Left ventricle myocardium inferior (tissue), 1 donor: Measurements from ENCODE around the gene NPTXR. TPM values are rescaled to one million over a fixed set of nuclear protein-coding genes. Genes with fewer than 3 reads are reported as not detected.

ENCODE experiments used
- DNase-seq: peaks from one replicate; pipeline ENCODE4 v3.0.0-alpha.2; 2020
- H3K27ac ChIP-seq: fragments of 200-600 bp; replicated peaks from 2 replicates; pipeline ENCODE4 v1.8.0; 2021
- H3K27me3 ChIP-seq: fragments of 200-600 bp; 2 replicates; pipeline ENCODE4 v1.8.0; 2021; ENCODE audit warnings: low read depth
- H3K36me3 ChIP-seq: fragments of 200-600 bp; 2 replicates; pipeline ENCODE4 v1.8.0; 2021
- H3K4me1 ChIP-seq: fragments of 200-600 bp; 2 replicates; pipeline ENCODE4 v1.8.0; 2021
- H3K4me3 ChIP-seq: fragments of 200-600 bp; 2 replicates; pipeline ENCODE4 v1.8.0; 2021; ENCODE audit warnings: mild to moderate bottlenecking, moderate library complexity
- H3K9me3 ChIP-seq: fragments of 200-600 bp; replicated peaks from 2 replicates; pipeline ENCODE4 v1.8.0; 2021
- intact Hi-C: fragments of 100-400 bp; cut with micrococcal nuclease; formaldehyde crosslinking; loops from one replicate; pipeline ENCODE4 v1.11.0; 2022
- total RNA-seq: library from RNA; stranded (reverse); fragmentation: NEBNext Ultra II Directional; extraction: Animal tissue kit (Norgen Biotek cat#: 25700); gene quantifications from one replicate; pipeline ENCODE4 v1.2.1, GENCODE V29; 2021
- TF ChIP-seq, protein P1 (sequence below): fragments of 200-600 bp; IDR thresholded peaks from 2 replicates; pipeline ENCODE4 v1.8.0; 2021; ENCODE audit warnings: antibody characterized with exemption, mild to moderate bottlenecking, borderline replicate concordance
- donor health status: DM: no; HTN: yes; CAD: no; lungs with severe emphysema.

NPTXR gene
- total RNA-seq, 1 donor from 2014 or later, result 23.3 TPM

DNA sequence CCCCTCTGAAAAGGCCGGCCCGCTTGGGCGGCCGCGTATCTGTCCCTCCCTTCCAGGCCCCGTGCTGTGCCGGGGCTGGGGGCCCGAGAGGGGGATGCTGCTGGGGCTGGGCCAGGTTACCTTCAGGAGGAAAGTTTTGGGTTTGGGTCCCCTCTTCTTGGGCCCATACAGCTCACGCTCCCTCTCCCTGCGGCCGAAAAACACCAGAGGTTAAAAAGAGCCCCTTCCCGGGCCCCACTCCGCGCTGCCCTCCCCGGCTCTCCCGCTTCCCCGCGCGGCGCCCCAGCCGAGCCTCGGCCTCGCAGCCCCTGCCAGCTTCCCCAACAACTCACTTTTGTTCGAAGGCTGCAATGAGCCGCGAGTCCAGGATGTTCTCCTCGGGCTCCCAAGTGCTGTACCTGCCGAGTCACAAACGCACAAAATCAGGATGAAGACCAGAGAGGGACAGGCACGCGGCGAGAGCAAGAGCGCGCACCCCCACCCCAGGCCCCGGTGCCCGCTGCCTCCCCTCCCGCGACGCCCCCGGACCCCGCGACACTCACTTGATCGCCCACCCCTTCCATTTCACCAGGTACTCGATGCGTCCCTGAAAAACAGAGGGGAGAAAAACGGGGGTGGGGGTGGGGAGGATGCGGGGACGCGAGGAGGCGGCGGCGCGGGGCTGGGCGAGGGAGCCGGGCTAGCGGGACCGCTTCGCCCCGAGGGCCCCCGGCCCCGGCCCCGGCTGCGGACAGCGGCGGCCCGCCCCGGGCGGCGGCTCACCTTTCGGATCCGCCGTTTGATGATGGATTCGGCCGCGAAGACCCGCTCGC lies 27.7 kb upstream of the NPTXR start:
- TF ChIP-seq, protein P1, sequence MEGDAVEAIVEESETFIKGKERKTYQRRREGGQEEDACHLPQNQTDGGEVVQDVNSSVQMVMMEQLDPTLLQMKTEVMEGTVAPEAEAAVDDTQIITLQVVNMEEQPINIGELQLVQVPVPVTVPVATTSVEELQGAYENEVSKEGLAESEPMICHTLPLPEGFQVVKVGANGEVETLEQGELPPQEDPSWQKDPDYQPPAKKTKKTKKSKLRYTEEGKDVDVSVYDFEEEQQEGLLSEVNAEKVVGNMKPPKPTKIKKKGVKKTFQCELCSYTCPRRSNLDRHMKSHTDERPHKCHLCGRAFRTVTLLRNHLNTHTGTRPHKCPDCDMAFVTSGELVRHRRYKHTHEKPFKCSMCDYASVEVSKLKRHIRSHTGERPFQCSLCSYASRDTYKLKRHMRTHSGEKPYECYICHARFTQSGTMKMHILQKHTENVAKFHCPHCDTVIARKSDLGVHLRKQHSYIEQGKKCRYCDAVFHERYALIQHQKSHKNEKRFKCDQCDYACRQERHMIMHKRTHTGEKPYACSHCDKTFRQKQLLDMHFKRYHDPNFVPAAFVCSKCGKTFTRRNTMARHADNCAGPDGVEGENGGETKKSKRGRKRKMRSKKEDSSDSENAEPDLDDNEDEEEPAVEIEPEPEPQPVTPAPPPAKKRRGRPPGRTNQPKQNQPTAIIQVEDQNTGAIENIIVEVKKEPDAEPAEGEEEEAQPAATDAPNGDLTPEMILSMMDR, result no peak
- no peaks in the 10 kb centered on the region for H3K27me3 ChIP-seq
- DNase-seq, result no peak
- peaks cover 17% of the 10 kb centered on the region for H3K36me3 ChIP-seq
- peaks cover 67% of the 10 kb centered on the region for H3K4me1 ChIP-seq
- peak overlapping the region; percentile 74 for H3K4me3 ChIP-seq
- intact Hi-C loops, result no loop called here
- H3K27ac ChIP-seq, result peak overlapping the region; percentile 94
- H3K9me3 ChIP-seq, result no peaks in the 10 kb centered on the region

DNA sequence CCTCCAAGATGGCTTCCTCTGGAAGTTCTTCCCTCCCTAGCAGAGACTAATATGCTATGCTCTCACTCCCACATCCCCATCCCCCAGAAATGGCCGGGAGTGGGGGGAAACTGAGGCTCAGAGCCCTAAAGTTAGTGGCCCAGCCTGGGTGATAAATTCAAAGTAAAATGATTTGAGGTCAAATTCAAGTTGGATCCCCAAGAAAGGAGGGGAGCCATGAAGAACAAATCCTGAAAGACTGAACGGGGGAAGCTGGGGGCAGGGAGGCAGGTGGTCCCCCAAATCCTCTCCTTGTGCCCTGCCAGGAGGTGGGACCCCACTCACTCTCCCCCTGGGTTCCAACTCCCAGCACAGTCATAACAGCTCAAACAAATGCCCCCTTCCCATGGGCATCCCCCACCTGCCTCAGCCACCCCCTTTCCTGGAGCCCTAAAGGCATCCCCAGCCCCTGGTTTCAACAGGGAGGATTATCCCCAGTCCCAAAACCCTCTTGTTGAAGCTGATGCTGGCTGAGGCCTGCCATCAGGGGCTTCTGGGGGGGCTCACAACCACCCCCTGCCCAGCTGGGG lies 27.0 kb upstream of the NPTXR start:
- intact Hi-C loops, result no loop called here
- Histone ChIP-seq H3K4me3 (peak overlapping the region; percentile 74), H3K27ac (peak overlapping the region; percentile 94), H3K36me3 (peaks cover 23% of the 10 kb centered on the region), H3K4me1 (peaks cover 73% of the 10 kb centered on the region), H3K9me3 (no peaks in the 10 kb centered on the region), H3K27me3 (no peaks in the 10 kb centered on the region)
- no peak for DNase-seq
- TF ChIP-seq, protein P1, result no peak

DNA sequence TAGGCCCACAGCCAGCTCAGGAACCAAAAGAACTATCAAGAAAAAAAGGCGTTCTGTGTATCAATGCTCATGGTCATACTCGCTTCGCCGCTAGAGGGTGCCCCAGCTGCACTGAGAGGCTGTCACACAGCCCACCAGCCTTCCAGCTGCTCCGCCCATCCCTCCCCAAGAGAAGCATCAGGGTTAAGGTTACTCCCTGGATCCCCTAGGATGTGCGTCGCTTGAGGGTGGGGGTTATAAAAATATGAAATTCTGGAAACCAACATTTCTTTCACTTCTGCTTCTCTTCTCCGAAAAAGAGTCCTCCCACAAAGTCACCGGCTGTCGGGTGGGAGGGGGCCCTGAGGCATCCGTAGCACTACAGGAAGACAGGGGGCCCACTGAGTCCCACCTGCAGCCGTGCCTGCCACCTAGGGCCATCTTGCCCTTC lies 26.5 kb upstream of the NPTXR start:
- no peaks in the 10 kb centered on the region for H3K9me3 ChIP-seq
- peaks cover 27% of the 10 kb centered on the region for H3K36me3 ChIP-seq
- no peaks in the 10 kb centered on the region for H3K27me3 ChIP-seq
- peak overlapping the region; percentile 94 for H3K27ac ChIP-seq
- H3K4me1 ChIP-seq, result peaks cover 79% of the 10 kb centered on the region
- peak; percentile 89 for DNase-seq
- H3K4me3 ChIP-seq, result peak overlapping the region; percentile 74
- TF ChIP-seq, protein P1, result peak; percentile 96
- intact Hi-C loops, result no loop called here

DNA sequence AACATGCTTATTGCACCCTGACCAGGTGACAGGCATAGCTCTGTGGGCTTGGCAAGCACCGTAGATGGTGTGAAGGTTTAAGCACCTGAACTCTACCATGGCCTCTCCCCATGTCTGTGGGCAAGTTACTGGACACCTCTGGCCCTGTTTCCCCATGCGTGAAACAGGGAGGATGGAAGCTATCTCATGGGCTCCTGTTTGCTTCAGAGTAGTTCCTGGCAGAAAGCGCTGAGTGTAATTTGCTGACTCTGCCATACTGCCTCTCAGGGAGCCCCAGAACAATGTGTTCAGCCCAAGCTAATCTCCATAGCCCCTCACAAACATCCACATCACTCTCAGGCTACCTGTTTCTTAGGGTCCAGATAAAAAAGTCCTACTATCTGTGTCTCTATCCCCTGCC lies 25.8 kb upstream of the NPTXR start:
- intact Hi-C loops, result no loop called here
- DNase-seq, result no peak
- TF ChIP-seq, protein P1, result no peak
- H3K4me3 ChIP-seq, result no peak overlapping the region
- no peaks in the 10 kb centered on the region for H3K9me3 ChIP-seq
- H3K27me3 ChIP-seq, result no peaks in the 10 kb centered on the region
- peak overlapping the region; percentile 94 for H3K27ac ChIP-seq
- H3K4me1 ChIP-seq, result peaks cover 85% of the 10 kb centered on the region
- H3K36me3 ChIP-seq, result peaks cover 27% of the 10 kb centered on the region

DNA sequence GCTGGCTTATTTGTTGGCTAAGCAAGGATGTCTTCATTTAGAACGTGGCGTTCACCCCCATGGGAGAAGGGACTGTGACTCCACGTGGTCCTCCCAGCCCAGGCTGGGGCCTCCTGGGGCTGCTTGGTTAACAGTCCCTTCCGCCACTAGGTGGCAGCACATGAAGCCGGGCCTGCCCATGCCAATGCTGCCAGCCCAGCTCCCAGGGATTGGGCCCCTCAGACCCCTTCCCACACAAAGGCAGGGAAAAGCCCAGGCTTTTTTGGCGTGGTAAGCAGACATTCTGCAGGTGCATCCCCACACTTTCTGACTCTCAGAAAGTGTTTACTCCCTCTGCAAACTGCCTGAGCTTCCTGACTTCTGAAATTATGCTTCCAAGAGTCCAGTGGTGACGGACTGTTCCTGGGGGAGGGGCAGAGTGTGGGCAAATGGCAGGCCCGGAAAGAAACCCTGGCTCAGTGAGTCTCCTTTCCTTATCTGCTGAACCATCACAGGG lies 25.1 kb upstream of the NPTXR start:
- DNase-seq, result peak; percentile 78
- no peaks in the 10 kb centered on the region for H3K27me3 ChIP-seq
- H3K4me1 ChIP-seq, result peaks cover 93% of the 10 kb centered on the region
- H3K9me3 ChIP-seq, result no peaks in the 10 kb centered on the region
- H3K4me3 ChIP-seq, result no peak overlapping the region
- peaks cover 27% of the 10 kb centered on the region for H3K36me3 ChIP-seq
- intact Hi-C loops, result no loop called here
- no peak overlapping the region for H3K27ac ChIP-seq
- TF ChIP-seq, protein P1, result peak; percentile 96
